H1 (cell line): Measurements from ENCODE around the gene CD3D. TPM values are rescaled to one million over a fixed set of nuclear protein-coding genes. Genes with fewer than 3 reads are reported as not detected.
"Not testable (repeated sequence)": the region's sequence is repeated elsewhere in the genome, so short reads cannot be mapped to it uniquely, and the experiment has no call there.

Experiments used
- CTCF ChIA-PET: fragments of 300-600 bp; sonication (Branson Sonifier 250); formaldehyde crosslinking; loops from one replicate; lab custom pipeline; 2021; ENCODE audit not compliant: partially characterized antibody; lab: Charles Lee
- POLR2A ChIA-PET: fragments of 300-600 bp; sonication (Branson Sonifier 250); formaldehyde crosslinking; loops from one replicate; lab custom pipeline; 2021; ENCODE audit warnings: inconsistent platforms; ENCODE audit not compliant: partially characterized antibody; lab: Charles Lee
- DNase-seq, 2 experiments: peaks; one replicate each; pipeline versions ENCODE4 v3.0.0 to v3.0.0-alpha.2; 2010 to 2022; ENCODE audit warnings: low spot score in 2 of 2, low read depth in 1 of 2, mixed read lengths in 1 of 2
- FAIRE-seq: peaks from 2 replicates; lab custom pipeline; 2011; peaks lifted over from hg19 to GRCh38; lab: Jason Lieb, UNC
- H2AFZ ChIP-seq: 2 replicates; pipeline ENCODE4 v1.8.1; 2012; ENCODE audit warnings: low read length, inconsistent platforms
- H2AK5ac ChIP-seq: 2 replicates; pipeline ENCODE4 v1.6.1; 2013; ENCODE audit warnings: low read depth, low read length
- H2BK120ac ChIP-seq: replicated peaks from 2 replicates; pipeline ENCODE3; 2013; ENCODE audit warnings: low read depth, low read length, inconsistent platforms
- H2BK12ac ChIP-seq: 2 replicates; pipeline ENCODE4 v1.6.1; 2013; ENCODE audit warnings: low read depth, low read length
- H2BK15ac ChIP-seq: 2 replicates; pipeline ENCODE4 v1.6.1; 2013; ENCODE audit warnings: low read length
- H2BK20ac ChIP-seq: 2 replicates; pipeline ENCODE4 v1.6.1; 2013; ENCODE audit warnings: low read length
- H2BK5ac ChIP-seq: 2 replicates; pipeline ENCODE4 v1.6.1; 2013; ENCODE audit warnings: low read depth, low read length
- H3K14ac ChIP-seq: 2 replicates; pipeline ENCODE4 v1.6.1; 2013; ENCODE audit warnings: inconsistent platforms; ENCODE audit not compliant: insufficient read length
- H3K18ac ChIP-seq: 2 replicates; pipeline ENCODE4 v1.6.1; 2013; ENCODE audit warnings: low read length; ENCODE audit errors: extremely low read depth
- H3K23ac ChIP-seq: 2 replicates; pipeline ENCODE4 v1.6.1; 2013; ENCODE audit warnings: inconsistent platforms; ENCODE audit not compliant: insufficient read length
- H3K23me2 ChIP-seq: 2 replicates; pipeline ENCODE4 v1.6.1; 2013; ENCODE audit warnings: low read depth, low read length
- H3K27ac ChIP-seq: 2 replicates; pipeline ENCODE4 v1.6.1; 2011; ENCODE audit warnings: low read depth, low read length, inconsistent platforms
- H3K27me3 ChIP-seq, 4 experiments: replicated peaks in 1 of 4; 1 replicate in 1 of 4; 2 replicates in 3 of 4; pipeline versions ENCODE4 v1.6.1 to v1.8.1; 2011 to 2013; ENCODE audit warnings: low read length in 3 of 4, mild to moderate bottlenecking in 3 of 4, inconsistent platforms in 2 of 4, mixed read lengths in 2 of 4, moderate library complexity in 1 of 4; ENCODE audit not compliant: control insufficient read depth in 3 of 4, insufficient read depth in 3 of 4; ENCODE audit errors: extremely low read depth in 1 of 4
- H3K36me3 ChIP-seq, 4 experiments: 2 replicates each; pipeline versions ENCODE4 v1.6.1 to v1.8.1; 2011 to 2013; ENCODE audit warnings: mild to moderate bottlenecking in 4 of 4, low read length in 3 of 4, moderate library complexity in 2 of 4, control low read depth in 1 of 4, inconsistent platforms in 1 of 4; ENCODE audit not compliant: insufficient read depth in 4 of 4, control insufficient read depth in 2 of 4
- H3K4ac ChIP-seq: replicated peaks from 2 replicates; pipeline ENCODE3; 2013; ENCODE audit warnings: low read length, low read depth, mixed read lengths, inconsistent platforms; ENCODE audit not compliant: insufficient read length
- H3K4me1 ChIP-seq, 4 experiments: replicated peaks in 1 of 4; 1 replicate in 1 of 4; 2 replicates in 3 of 4; pipeline versions ENCODE4 v1.6.1 to v1.8.1; 2011 to 2013; ENCODE audit warnings: low read length in 3 of 4, inconsistent platforms in 2 of 4, mixed read lengths in 1 of 4; ENCODE audit not compliant: insufficient read depth in 4 of 4, control insufficient read depth in 3 of 4
- H3K4me2 ChIP-seq, 2 experiments: 2 replicates each; pipeline versions ENCODE4 v1.6.1 to v1.8.1; 2011 to 2013; ENCODE audit warnings: low read depth in 2 of 2, low read length in 2 of 2, control low read depth in 1 of 2, inconsistent platforms in 1 of 2, mild to moderate bottlenecking in 1 of 2; ENCODE audit not compliant: insufficient read depth in 1 of 2
- H3K4me3 ChIP-seq, 4 experiments: fragments of 200-600, 300-600 bp in 1 of 4; sonication (generic), shearing (Covaris generic), sonication (Bioruptor Twin) in 1 of 4; 2 replicates each; pipeline versions ENCODE4 v1.5.1 to v1.8.1; 2011 to 2016; ENCODE audit warnings: low read length in 4 of 4, low read depth in 3 of 4, control low read depth in 2 of 4, inconsistent platforms in 2 of 4, mild to moderate bottlenecking in 2 of 4, mixed read lengths in 1 of 4, moderate library complexity in 1 of 4; ENCODE audit not compliant: insufficient read depth in 2 of 4; ENCODE audit errors: extremely low read depth in 1 of 4
- H3K56ac ChIP-seq: replicated peaks from 2 replicates; pipeline ENCODE3; 2013; ENCODE audit warnings: low read depth, mild to moderate bottlenecking, mixed read lengths, low read length, inconsistent platforms; ENCODE audit not compliant: insufficient read length
- H3K79me1 ChIP-seq: 2 replicates; pipeline ENCODE4 v1.6.1; 2013; ENCODE audit warnings: low read depth, low read length, control low read depth
- H3K79me2 ChIP-seq, 2 experiments: 2 replicates each; pipeline versions ENCODE4 v1.6.1 to v1.8.1; 2012 to 2013; ENCODE audit warnings: low read length in 2 of 2, mild to moderate bottlenecking in 2 of 2, inconsistent platforms in 1 of 2; ENCODE audit not compliant: insufficient read depth in 2 of 2, control insufficient read depth in 1 of 2
- H3K9ac ChIP-seq, 4 experiments: replicated peaks in 1 of 4; 1 replicate in 1 of 4; 2 replicates in 3 of 4; pipeline versions ENCODE4 v1.6.1 to v1.8.1; 2011 to 2013; ENCODE audit warnings: low read depth in 3 of 4, low read length in 3 of 4, control low read depth in 2 of 4, mild to moderate bottlenecking in 2 of 4, moderate library complexity in 2 of 4, inconsistent platforms in 1 of 4; ENCODE audit errors: extremely low read depth in 1 of 4
- H3K9me3 ChIP-seq, 2 experiments: 2 replicates each; pipeline versions ENCODE4 v1.6.1 to v1.8.1; 2012 to 2013; ENCODE audit warnings: mild to moderate bottlenecking in 2 of 2, moderate library complexity in 2 of 2, control low read depth in 1 of 2, inconsistent platforms in 1 of 2, low read depth in 1 of 2, low read length in 1 of 2, mixed read lengths in 1 of 2; ENCODE audit not compliant: insufficient read depth in 2 of 2
- H4K20me1 ChIP-seq, 2 experiments: replicated peaks in 1 of 2; 2 replicates each; pipeline versions ENCODE3 to v1.8.1; 2011 to 2013; ENCODE audit warnings: inconsistent platforms in 2 of 2, low read length in 2 of 2, mild to moderate bottlenecking in 1 of 2; ENCODE audit not compliant: insufficient read depth in 2 of 2, control insufficient read depth in 1 of 2
- H4K5ac ChIP-seq: 2 replicates; pipeline ENCODE4 v1.6.1; 2013; ENCODE audit warnings: low read length, low read depth, mixed read lengths, inconsistent platforms; ENCODE audit not compliant: insufficient read length
- H4K8ac ChIP-seq: 2 replicates; pipeline ENCODE4 v1.8.0; 2013; ENCODE audit warnings: mild to moderate bottlenecking, moderate library complexity, low read length, inconsistent platforms; ENCODE audit not compliant: insufficient read depth; ENCODE audit errors: extremely low read depth
- H4K91ac ChIP-seq: replicated peaks from 2 replicates; pipeline ENCODE3; 2013; ENCODE audit warnings: low read length, mixed read lengths, inconsistent platforms; ENCODE audit not compliant: insufficient read length
- WGBS, 2 experiments: shearing (Covaris generic) in 1 of 2; methylation state at CpG; one replicate each; pipeline versions ENCODE4 v1.1.6 to v1.1.7; 2013 to 2015; ENCODE audit warnings: low lambda C conversion rate in 2 of 2, mixed read lengths in 2 of 2, inconsistent platforms in 1 of 2, low coverage in 1 of 2, missing lambda C conversion rate in 1 of 2; ENCODE audit not compliant: insufficient replicate concordance in 2 of 2, insufficient coverage in 1 of 2, insufficient read length in 1 of 2; ENCODE audit errors: extremely low coverage in 1 of 2, missing lambda C conversion rate in 1 of 2; 5-methylcytosine and 5-hydroxymethylcytosine counted together
- polyA plus RNA-seq, 7 experiments: library from polyadenylated mRNA; depleted of rRNA in 3 of 7; stranded (reverse) in 5 of 7; unstranded in 2 of 7; fragments of >200 nt in 5 of 7; fragments of 200-250 nt in 2 of 7; gene quantifications; 1 replicate in 5 of 7; 2 replicates in 1 of 7; 4 replicates in 1 of 7; pipeline versions ENCODE4 v1.2.1 to v1.2.3, GENCODE V29; 2011 to 2013; ENCODE audit warnings: missing spikeins in 2 of 7, mixed read lengths in 2 of 7
- total RNA-seq: library from RNA; stranded (reverse); fragmentation: NEBNext Ultra II Directional; extraction: Animal tissue kit (Norgen Biotek cat#: 25700); gene quantifications from 2 replicates; pipeline ENCODE4 v1.2.1, GENCODE V29; 2021

Gene CD3D
- total and polyA plus RNA-seq, 2 of the 8 experiments (the other 6 are each of a cell fraction or from before 2014, with no cell fraction given): not detected

GRCh38 chr11:118308995-118309528 lies 33.4 kb downstream of the CD3D start:
- not testable (repeated sequence) for H3K4me2 ChIP-seq, H2AFZ ChIP-seq, H3K23ac ChIP-seq, H3K4me3 ChIP-seq, H3K23me2 ChIP-seq, H2BK15ac ChIP-seq, H3K56ac ChIP-seq, H3K4me1 ChIP-seq, H2BK120ac ChIP-seq, FAIRE-seq, H3K27me3 ChIP-seq, H3K18ac ChIP-seq, H2AK5ac ChIP-seq, H2BK20ac ChIP-seq, H3K9ac ChIP-seq, H2BK12ac ChIP-seq, H3K9me3 ChIP-seq, H3K27ac ChIP-seq, H4K5ac ChIP-seq, H3K79me2 ChIP-seq, H3K36me3 ChIP-seq, H3K4ac ChIP-seq, DNase-seq, H4K20me1 ChIP-seq, H2BK5ac ChIP-seq, H3K79me1 ChIP-seq, H3K14ac ChIP-seq, H4K91ac ChIP-seq, H4K8ac ChIP-seq
- POLR2A ChIA-PET: interaction anchor here (1.6 kb wide), 1 partner anchor 8 kb away, joined by 3 read pairs; no protein-coding TSS in a partner anchor
- CTCF ChIA-PET: interaction anchor here (1.6 to 1.8 kb wide), 3 partner anchors 10 to 163 kb away, joined by 4 to 8 read pairs (median 6); no protein-coding TSS in a partner anchor
- 92% methylated on average over 5 of the region's 5 CpGs; no CpG with 5 or more reads in 1 of the 2 experiments for WGBS, 2 experiments
